ENCODE data around the gene CHODL. TPM values are rescaled to one million over a fixed set of nuclear protein-coding genes. Genes with fewer than 3 reads are reported as not detected.

The CHODL gene
- under 1 TPM in 1 of 2 experiments, not detected in 1; 0.07 TPM for total RNA-seq

GRCh38 chr21:18244671-18245463, at the start of gene CHODL:
Gene CHODL (plus strand): TSS chr21:18244833. CDS start chr21:18245224, 391 bp downstream.
- Mint-ChIP-seq H3K9me3 (ENCODE audit: low read depth) (no peaks in the 10 kb centered on the region), H3K4me1 (no peaks in the 10 kb centered on the region), H3K27me3 (peaks cover 17% of the 10 kb centered on the region), H3K27ac (no peak within 1 kb of the TSS), H3K4me3 (no peak within 1 kb of the TSS), H3K36me3 (ENCODE audit: low read depth) (no peaks in the 10 kb centered on the region)
- ATAC-seq, result no peak
- intact Hi-C loops (cut with DNase I, micrococcal nuclease), result no loop called here
- DNase-seq, result no peak
- ChIA-PET POLR2A (no interaction called here), CTCF (no interaction called here)

- Mint-ChIP-seq H3K27ac (no peak overlapping the region), H3K4me3 (no peak overlapping the region), H3K27me3 (no peaks in the 10 kb centered on the region), H3K9me3 (ENCODE audit: low read depth) (peaks cover 4% of the 10 kb centered on the region), H3K36me3 (ENCODE audit: low read depth) (no peaks in the 10 kb centered on the region), H3K4me1 (no peaks in the 10 kb centered on the region)
- ATAC-seq (no peak), DNase-seq (no peak)
- CTCF ChIA-PET, result no interaction called here
- POLR2A ChIA-PET, result no interaction called here
- intact Hi-C loops (cut with DNase I, micrococcal nuclease), result no loop called here
Observed at GRCh38 chr21:18204931-18205330, 39.7 kb upstream of the CHODL start.

- no peak for ATAC-seq
- CTCF ChIA-PET, result no interaction called here
- POLR2A ChIA-PET, result no interaction called here
- H3K9me3 Mint-ChIP-seq (ENCODE audit: low read depth), result peaks cover 24% of the 10 kb centered on the region
- no peak for DNase-seq
- H3K27me3 Mint-ChIP-seq, result no peaks in the 10 kb centered on the region
- H3K27ac Mint-ChIP-seq, result no peak overlapping the region
- H3K4me1 Mint-ChIP-seq, result no peaks in the 10 kb centered on the region
- H3K36me3 Mint-ChIP-seq (ENCODE audit: low read depth), result no peaks in the 10 kb centered on the region
- intact Hi-C loops (cut with DNase I, micrococcal nuclease), result no loop called here
- no peak overlapping the region for H3K4me3 Mint-ChIP-seq
Observed at GRCh38 chr21:18218331-18218730, 26.3 kb upstream of the CHODL start.

GRCh38 chr21:18220498-18220897, 24.1 kb upstream of the CHODL start:
- no peak overlapping the region for H3K27ac Mint-ChIP-seq
- CTCF ChIA-PET, result no interaction called here
- no peaks in the 10 kb centered on the region for H3K36me3 Mint-ChIP-seq (ENCODE audit: low read depth)
- H3K4me1 Mint-ChIP-seq, result no peaks in the 10 kb centered on the region
- no peak for DNase-seq
- H3K9me3 Mint-ChIP-seq (ENCODE audit: low read depth), result peaks cover 20% of the 10 kb centered on the region
- ATAC-seq, result no peak
- POLR2A ChIA-PET, result no interaction called here
- no peaks in the 10 kb centered on the region for H3K27me3 Mint-ChIP-seq
- no peak overlapping the region for H3K4me3 Mint-ChIP-seq
- intact Hi-C loops (cut with DNase I, micrococcal nuclease), result no loop called here

GRCh38 chr21:18222346-18222745, 22.3 kb upstream of the CHODL start:
- ChIA-PET POLR2A (no interaction called here), CTCF (no interaction called here)
- H3K9me3 Mint-ChIP-seq (ENCODE audit: low read depth), result peaks cover 17% of the 10 kb centered on the region
- no peak for ATAC-seq
- no peaks in the 10 kb centered on the region for H3K36me3 Mint-ChIP-seq (ENCODE audit: low read depth)
- no peak for DNase-seq
- H3K4me3 Mint-ChIP-seq, result no peak overlapping the region
- H3K4me1 Mint-ChIP-seq, result no peaks in the 10 kb centered on the region
- no peaks in the 10 kb centered on the region for H3K27me3 Mint-ChIP-seq
- intact Hi-C loops (cut with DNase I, micrococcal nuclease), result no loop called here
- H3K27ac Mint-ChIP-seq, result no peak overlapping the region

GRCh38 chr21:18228060-18228739, 16.4 kb upstream of the CHODL start:
- Mint-ChIP-seq H3K4me3 (no peak overlapping the region), H3K27ac (no peak overlapping the region), H3K9me3 (ENCODE audit: low read depth) (no peaks in the 10 kb centered on the region), H3K27me3 (no peaks in the 10 kb centered on the region), H3K4me1 (no peaks in the 10 kb centered on the region), H3K36me3 (ENCODE audit: low read depth) (no peaks in the 10 kb centered on the region)
- intact Hi-C loops (cut with DNase I, micrococcal nuclease), result no loop called here
- no peak for ATAC-seq
- ChIA-PET CTCF (no interaction called here), POLR2A (no interaction called here)
- DNase-seq, result no peak

- ATAC-seq, result no peak
- no peaks in the 10 kb centered on the region for H3K36me3 Mint-ChIP-seq (ENCODE audit: low read depth)
- H3K9me3 Mint-ChIP-seq (ENCODE audit: low read depth), result peaks cover 5% of the 10 kb centered on the region
- no peak overlapping the region for H3K4me3 Mint-ChIP-seq
- no peak for DNase-seq
- POLR2A ChIA-PET, result no interaction called here
- no peak overlapping the region for H3K27ac Mint-ChIP-seq
- H3K27me3 Mint-ChIP-seq, result no peaks in the 10 kb centered on the region
- intact Hi-C loops (cut with DNase I, micrococcal nuclease), result no loop called here
- H3K4me1 Mint-ChIP-seq, result no peaks in the 10 kb centered on the region
- CTCF ChIA-PET, result no interaction called here
Observed at GRCh38 chr21:18235545-18235944, 9.1 kb upstream of the CHODL start.

- DNase-seq (no peak), ATAC-seq (no peak)
- no peak overlapping the region for H3K27ac Mint-ChIP-seq
- peaks cover 17% of the 10 kb centered on the region for H3K27me3 Mint-ChIP-seq
- H3K4me3 Mint-ChIP-seq, result no peak overlapping the region
- H3K36me3 Mint-ChIP-seq (ENCODE audit: low read depth), result no peaks in the 10 kb centered on the region
- POLR2A ChIA-PET, result no interaction called here
- no peaks in the 10 kb centered on the region for H3K4me1 Mint-ChIP-seq
- H3K9me3 Mint-ChIP-seq (ENCODE audit: low read depth), result no peaks in the 10 kb centered on the region
- CTCF ChIA-PET, result no interaction called here
- intact Hi-C loops (cut with DNase I, micrococcal nuclease), result no loop called here
Observed at GRCh38 chr21:18245464-18245967, 883 bp downstream of the CHODL start.

GRCh38 chr21:18248171-18248570, 3.5 kb downstream of the CHODL start:
- CTCF ChIA-PET, result no interaction called here
- H3K4me3 Mint-ChIP-seq, result no peak overlapping the region

GRCh38 chr21:18249672-18250071, 5.0 kb downstream of the CHODL start:
- Mint-ChIP-seq H3K4me3 (no peak overlapping the region), H3K4me1 (no peaks in the 10 kb centered on the region), H3K9me3 (ENCODE audit: low read depth) (no peaks in the 10 kb centered on the region), H3K27me3 (peaks cover 11% of the 10 kb centered on the region), H3K36me3 (ENCODE audit: low read depth) (no peaks in the 10 kb centered on the region), H3K27ac (no peak overlapping the region)
- CTCF ChIA-PET, result interaction anchor here (0.8 kb wide), 1 partner anchor 24 kb away, joined by 3 read pairs; no protein-coding TSS in a partner anchor
- DNase-seq (peak; percentile 8), ATAC-seq (peak; percentile 71)
- POLR2A ChIA-PET, result no interaction called here
- intact Hi-C loops (cut with DNase I, micrococcal nuclease), result no loop called here

More at GRCh38 chr21:18248171-18248570, 3.5 kb downstream of the CHODL start:
- H3K27me3 Mint-ChIP-seq, result peaks cover 17% of the 10 kb centered on the region
- no peaks in the 10 kb centered on the region for H3K9me3 Mint-ChIP-seq (ENCODE audit: low read depth)
- DNase-seq (no peak), ATAC-seq (no peak)
- POLR2A ChIA-PET, result no interaction called here
- H3K4me1 Mint-ChIP-seq, result no peaks in the 10 kb centered on the region
- H3K36me3 Mint-ChIP-seq (ENCODE audit: low read depth), result no peaks in the 10 kb centered on the region
- intact Hi-C loops (cut with DNase I, micrococcal nuclease), result no loop called here
- H3K27ac Mint-ChIP-seq, result no peak overlapping the region

GRCh38 chr21:18251065-18251464, 6.4 kb downstream of the CHODL start:
- ATAC-seq, result no peak
- H3K4me3 Mint-ChIP-seq, result no peak overlapping the region
- H3K4me1 Mint-ChIP-seq, result no peaks in the 10 kb centered on the region
- DNase-seq, result no peak
- H3K27ac Mint-ChIP-seq, result no peak overlapping the region
- ChIA-PET CTCF (no interaction called here), POLR2A (no interaction called here)
- H3K27me3 Mint-ChIP-seq, result peaks cover 2% of the 10 kb centered on the region
- intact Hi-C loops (cut with DNase I, micrococcal nuclease), result no loop called here
- no peaks in the 10 kb centered on the region for H3K36me3 Mint-ChIP-seq (ENCODE audit: low read depth)
- H3K9me3 Mint-ChIP-seq (ENCODE audit: low read depth), result no peaks in the 10 kb centered on the region

GRCh38 chr21:18252256-18252655, 7.6 kb downstream of the CHODL start:
- no peaks in the 10 kb centered on the region for H3K4me1 Mint-ChIP-seq
- DNase-seq (no peak), ATAC-seq (peak; percentile 33)
- intact Hi-C loops (cut with DNase I, micrococcal nuclease), result no loop called here
- H3K4me3 Mint-ChIP-seq, result no peak overlapping the region
- no peaks in the 10 kb centered on the region for H3K36me3 Mint-ChIP-seq (ENCODE audit: low read depth)
- CTCF ChIA-PET, result no interaction called here
- POLR2A ChIA-PET, result no interaction called here
- no peaks in the 10 kb centered on the region for H3K27me3 Mint-ChIP-seq
- no peak overlapping the region for H3K27ac Mint-ChIP-seq
- no peaks in the 10 kb centered on the region for H3K9me3 Mint-ChIP-seq (ENCODE audit: low read depth)

All from activated CD4-positive, alpha-beta T cell treated with anti-CD3 and anti-CD28 coated beads for 36 hours (primary cell).